ENCODE results near the gene SLC12A8. TPM values are rescaled to one million over a fixed set of nuclear protein-coding genes. Genes with fewer than 3 reads are reported as not detected.

SLC12A8 gene
- total and polyA plus RNA-seq, 2 of the 13 experiments (the other 11 are each of a cell fraction or from before 2014, with no cell fraction given) = 0.44 to 0.71 TPM

- no peak for TF ChIP-seq TEAD3 (CRISPR knock-in tag; optimal IDR thresholded peaks at IDR 0.05; ENCODE audit: borderline replicate concordance)
- no peak for TF ChIP-seq FOXA3 (CRISPR knock-in tag; IDR thresholded peaks at IDR 0.05)
- TF ChIP-seq SP2 (CRISPR knock-in tag; IDR thresholded peaks at IDR 0.05) = no peak
- no peak for TF ChIP-seq SRSF1 (optimal IDR thresholded peaks at IDR 0.05; ENCODE audit: low read depth, low read length)
- no peak for TF ChIP-seq PCBP1 (IDR thresholded peaks at IDR 0.05; ENCODE audit: borderline replicate concordance, low read depth, low read length)
- no peak for TF ChIP-seq ZNF451 (CRISPR knock-in tag; IDR thresholded peaks at IDR 0.05)
- TF ChIP-seq TBX3 (IDR thresholded peaks at IDR 0.05; ENCODE audit: borderline replicate concordance) = no peak
- peak; percentile 87; the same call in 1 of the 2 replicates for TF ChIP-seq TFAP4 (IDR thresholded peaks at IDR 0.05; ENCODE audit: borderline replicate concordance, low read depth)
- TF ChIP-seq TERF1 (CRISPR knock-in tag; IDR thresholded peaks at IDR 0.05) = no peak
- no peak for TF ChIP-seq ZSCAN22 (CRISPR knock-in tag; IDR thresholded peaks at IDR 0.05)
- TF ChIP-seq SMAD3 (CRISPR knock-in tag; IDR thresholded peaks at IDR 0.05) = no peak
- TF ChIP-seq RAD21 (CRISPR knock-in tag; IDR thresholded peaks at IDR 0.05) = 0 out of 2 replicates have a peak, but pooled peaks have one; percentile 26
- TF ChIP-seq EHMT2 (IDR thresholded peaks at IDR 0.05; ENCODE audit: borderline replicate concordance, low read depth, low read length) = no peak
- TF ChIP-seq STAG1 (CRISPR knock-in tag; IDR thresholded peaks at IDR 0.05) = peak; percentile 66
- peak; percentile 83 for TF ChIP-seq SMC3 (IDR thresholded peaks at IDR 0.05; ENCODE audit: low read length)
- TF ChIP-seq GPBP1L1 (CRISPR knock-in tag; IDR thresholded peaks at IDR 0.05) = no peak
- no peak for TF ChIP-seq CBX2 (IDR thresholded peaks at IDR 0.05; ENCODE audit: low read depth, low read length)
- no peak for TF ChIP-seq CBX2 (CRISPR knock-in tag; IDR thresholded peaks at IDR 0.05; ENCODE audit: low read depth)
- no peak for TF ChIP-seq ADNP (CRISPR knock-in tag; IDR thresholded peaks at IDR 0.05)
- TF ChIP-seq SOX13 (IDR thresholded peaks at IDR 0.05) = no peak
- 0 out of 4 replicates have a peak, but pooled peaks of 1 of the 2 experiments have one; percentile 5 for TF ChIP-seq SOX13 (CRISPR knock-in tag; conservative IDR thresholded peaks at IDR 0.05 in 1 of 2, IDR thresholded peaks at IDR 0.05 in 1 of 2)
- no peak for TF ChIP-seq AGO1 (IDR thresholded peaks at IDR 0.05; ENCODE audit: low read depth, low read length, poor library complexity, severe bottlenecking)
- TF ChIP-seq PBX2 (CRISPR knock-in tag; IDR thresholded peaks at IDR 0.05) = no peak
- no peak for TF ChIP-seq ZSCAN30 (CRISPR knock-in tag; IDR thresholded peaks at IDR 0.05)
- no peak for TF ChIP-seq KDM4B (CRISPR knock-in tag; IDR thresholded peaks at IDR 0.05)
- TF ChIP-seq ELK4 (CRISPR knock-in tag; IDR thresholded peaks at IDR 0.05; ENCODE audit: borderline replicate concordance) = no peak
These were observed 61.8 kb downstream of the SLC12A8 start (continued) for GRCh38 chr3:125150525-125151441.

All from HepG2 (cell line).